Nasal cavity respiratory epithelium epithelial cell of viscerocranial mucosa (primary cell): ENCODE data around the gene TMEM176A. TPM values are rescaled to one million over a fixed set of nuclear protein-coding genes. Genes with fewer than 3 reads are reported as not detected.

ENCODE experiments used
- total RNA-seq: library from RNA; depleted of rRNA; stranded (reverse); fragments of >200 nt; gene quantifications from 2 replicates; pipeline ENCODE4 v1.2.3, GENCODE V29; 2014

The TMEM176A gene
- total RNA-seq, result not detected in 2 replicates

DNA sequence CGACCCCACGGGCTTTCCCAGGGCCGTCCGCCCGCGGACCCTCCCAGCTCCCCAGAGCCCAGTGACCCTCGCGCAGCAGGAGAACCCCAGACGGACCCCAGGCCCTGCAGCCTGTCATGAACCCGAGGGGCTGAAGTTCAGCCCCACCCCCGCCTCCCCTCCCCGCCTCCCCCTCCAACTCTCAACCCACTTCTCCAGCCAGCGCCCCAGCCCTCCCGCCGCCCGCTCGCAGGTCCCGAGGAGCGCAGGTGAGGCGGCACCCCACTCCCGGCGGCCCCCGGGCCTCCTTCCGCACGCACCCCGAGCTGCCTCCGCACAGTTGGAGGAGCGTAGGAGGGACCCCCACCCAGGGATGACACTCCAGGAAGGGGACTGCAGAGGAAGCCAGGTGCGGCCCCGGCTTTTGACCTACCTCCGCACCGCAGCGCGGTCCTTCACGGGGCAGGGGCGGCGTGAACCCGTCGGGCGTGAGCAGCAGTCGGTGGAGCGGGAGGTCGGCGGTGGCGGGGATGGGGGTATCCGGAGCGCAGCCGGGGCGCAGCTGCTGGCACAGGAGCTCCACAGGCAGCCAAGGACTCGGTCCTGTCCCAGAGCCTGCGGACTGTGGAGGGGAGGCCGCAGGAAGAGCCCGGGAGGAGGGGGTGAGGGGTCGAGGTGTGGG lies at the start of gene TMEM176A:
Gene TMEM176A (plus strand): TSS at position 189 of the 661 bp plus-strand sequence. CDS start 782 bp downstream, outside the sequence.

GRCh38 chr7:150799741-150800580 lies 608 bp upstream of the TMEM176A start, which contains the start of gene TMEM176B:
Gene TMEM176B (minus strand): TSS chr7:150800364. CDS start chr7:150796569, 3,795 bp downstream.

DNA sequence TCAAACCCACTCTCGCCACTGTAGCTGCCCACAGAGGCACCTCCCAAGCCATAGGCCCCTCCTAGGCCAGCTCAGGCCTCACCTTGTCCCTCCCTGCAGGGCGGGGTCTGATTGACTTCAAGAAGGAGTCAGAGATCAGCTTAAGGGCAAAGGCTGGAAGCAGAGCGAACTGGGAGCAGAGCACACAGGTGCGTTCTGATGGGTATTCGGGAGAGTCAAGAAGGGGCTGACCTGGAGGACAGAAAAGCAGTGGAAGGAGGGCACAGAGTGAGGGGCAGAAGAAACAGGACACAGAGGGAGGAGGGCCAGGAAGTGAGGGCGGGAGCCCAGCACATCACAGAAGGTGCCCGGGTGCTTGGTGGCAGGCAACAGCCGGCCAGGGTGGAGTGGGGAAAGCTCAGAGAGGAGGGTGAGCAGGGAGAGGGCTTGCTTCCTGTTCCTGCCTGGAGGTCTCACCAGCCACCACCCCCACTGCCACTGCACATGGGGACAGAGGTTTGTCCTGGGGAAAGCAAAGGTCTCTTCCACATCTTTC lies 51.9 kb downstream of the TMEM176A start, which contains the start of gene AOC1:
Gene AOC1 (plus strand): TSS at position 147 of the 535 bp plus-strand sequence. CDS start 3,954 bp downstream, outside the sequence.

Other genes with a start within 250 kb of the TMEM176A start
- gene GIMAP4, start 233.4 kb upstream of the TMEM176A start, total RNA-seq, result not detected in 2 replicates
- gene GIMAP6, start 168.4 kb upstream of the TMEM176A start, total RNA-seq, result under 0.01 TPM in 1 of 2 replicates, not detected in the other
- gene GIMAP2, start 115.1 kb upstream of the TMEM176A start, total RNA-seq, result 0.21 TPM in 1 of 2 replicates, not detected in the other
- not detected in 2 replicates for gene GIMAP1, start 84.2 kb upstream of the TMEM176A start, total RNA-seq
- gene GIMAP5, start 63.4 kb upstream of the TMEM176A start, total RNA-seq, result not detected in 2 replicates
- gene TMEM176B, start 405 bp upstream of the TMEM176A start, total RNA-seq, result not detected in 2 replicates
- 0.34 TPM in 1 of 2 replicates, not detected in the other for gene AOC1, start 51.7 kb downstream of the TMEM176A start, total RNA-seq
- under 0.01 and 0.14 TPM in 2 replicates for gene KCNH2, start 177.6 kb downstream of the TMEM176A start, total RNA-seq
- 0.14 and 0.34 TPM in 2 replicates for gene NOS3, start 190.2 kb downstream of the TMEM176A start, total RNA-seq
- 1.00 and 1.7 TPM in 2 replicates for gene ATG9B, start 223.7 kb downstream of the TMEM176A start, total RNA-seq
- gene ABCB8, start 227.7 kb downstream of the TMEM176A start, total RNA-seq, result 19.5 and 24.8 TPM in 2 replicates
- 0.28 and 0.34 TPM in 2 replicates for gene ASIC3, start 247.8 kb downstream of the TMEM176A start, total RNA-seq